Gastrocnemius medialis (tissue), 4 donors: Measurements from ENCODE around the gene NTRK1. TPM values are rescaled to one million over a fixed set of nuclear protein-coding genes. Genes with fewer than 3 reads are reported as not detected.

Experiments
- ATAC-seq, 2 donors: fragments of 150-250 bp; one replicate each; pipeline ENCODE4 v1.9.1; 2016
- DNase-seq, 2 donors: peaks; one replicate each; pipeline ENCODE4 v3.0.0-alpha.2; 2019
- H3K27ac ChIP-seq, 4 donors: fragments of 200-600 bp; sonication (generic); 1 replicate in 1 of 4; 2 replicates in 3 of 4; pipeline ENCODE4 v1.5.1; 2016 to 2018; ENCODE audit warnings: mild to moderate bottlenecking in 2 of 4, moderate library complexity in 1 of 4
- H3K27me3 ChIP-seq, 3 donors: fragments of 200-600 bp; sonication (generic) in 2 of 3; 1 replicate in 1 of 3; 2 replicates in 2 of 3; pipeline versions ENCODE4 v1.5.1 to v1.6.0; 2016 to 2019; ENCODE audit warnings: mild to moderate bottlenecking in 1 of 3, moderate library complexity in 1 of 3
- H3K36me3 ChIP-seq, 2 donors: fragments of 200-600 bp; sonication (generic) in 1 of 2; one replicate each; pipeline ENCODE4 v1.5.1; 2017 to 2018
- H3K4me1 ChIP-seq, 2 donors: fragments of 200-600 bp; sonication (generic) in 1 of 2; one replicate each; pipeline ENCODE4 v1.5.1; 2016 to 2017; ENCODE audit warnings: mild to moderate bottlenecking in 2 of 2
- H3K4me3 ChIP-seq, 4 donors: fragments of 200-600 bp; sonication (generic) in 3 of 4; 1 replicate in 1 of 4; 2 replicates in 3 of 4; pipeline ENCODE4 v1.5.1; 2016 to 2019; ENCODE audit warnings: mild to moderate bottlenecking in 2 of 4
- H3K9me3 ChIP-seq, 3 donors: fragments of 200-600 bp; sonication (generic) in 2 of 3; 1 replicate in 1 of 3; 2 replicates in 2 of 3; pipeline ENCODE4 v1.5.1; 2016 to 2019
- POLR2A ChIP-seq, 2 donors: fragments of 450-650 bp; IDR thresholded peaks; one replicate each; pipeline ENCODE4 v1.6.1; 2017; ENCODE audit warnings: antibody characterized with exemption in 2 of 2, mild to moderate bottlenecking in 2 of 2, moderate library complexity in 2 of 2
- in situ Hi-C, 4 donors: fragments of 200-750 bp; cut with MboI; loops; one replicate each; pipeline versions ENCODE4 v1.15.0 to v1.8.0; 2017; ENCODE audit warnings: low sequenced_read_pairs in 4 of 4
- intact Hi-C: fragments of 100-400 bp; cut with DNase I; formaldehyde crosslinking; loops from one replicate; pipeline ENCODE4 v1.15.1; 2023; ENCODE audit warnings: low total_unique reads
- total RNA-seq, 4 donors: library from RNA; depleted of rRNA; stranded (reverse); fragments of >200 nt; gene quantifications; one replicate each; pipeline versions ENCODE4 v1.1.0 to v1.2.3, GENCODE V29; 2016
- TF ChIP-seq, protein P1 (sequence below), 5 experiments: fragments of 450-650 bp in 3 of 5; fragments of 200-600 bp in 2 of 5; sonication (generic) in 2 of 5; IDR thresholded peaks in 4 of 5; conservative IDR thresholded peaks in 1 of 5; 1 replicate in 4 of 5; 2 replicates in 1 of 5; pipeline ENCODE4 v1.5.1; 2016 to 2019; ENCODE audit warnings: antibody characterized with exemption in 5 of 5, mild to moderate bottlenecking in 3 of 5, moderate library complexity in 3 of 5

Gene NTRK1
- total RNA-seq, 4 donors from 2014 or later = 0.13 to 0.22 TPM; not detected in 2

DNA sequence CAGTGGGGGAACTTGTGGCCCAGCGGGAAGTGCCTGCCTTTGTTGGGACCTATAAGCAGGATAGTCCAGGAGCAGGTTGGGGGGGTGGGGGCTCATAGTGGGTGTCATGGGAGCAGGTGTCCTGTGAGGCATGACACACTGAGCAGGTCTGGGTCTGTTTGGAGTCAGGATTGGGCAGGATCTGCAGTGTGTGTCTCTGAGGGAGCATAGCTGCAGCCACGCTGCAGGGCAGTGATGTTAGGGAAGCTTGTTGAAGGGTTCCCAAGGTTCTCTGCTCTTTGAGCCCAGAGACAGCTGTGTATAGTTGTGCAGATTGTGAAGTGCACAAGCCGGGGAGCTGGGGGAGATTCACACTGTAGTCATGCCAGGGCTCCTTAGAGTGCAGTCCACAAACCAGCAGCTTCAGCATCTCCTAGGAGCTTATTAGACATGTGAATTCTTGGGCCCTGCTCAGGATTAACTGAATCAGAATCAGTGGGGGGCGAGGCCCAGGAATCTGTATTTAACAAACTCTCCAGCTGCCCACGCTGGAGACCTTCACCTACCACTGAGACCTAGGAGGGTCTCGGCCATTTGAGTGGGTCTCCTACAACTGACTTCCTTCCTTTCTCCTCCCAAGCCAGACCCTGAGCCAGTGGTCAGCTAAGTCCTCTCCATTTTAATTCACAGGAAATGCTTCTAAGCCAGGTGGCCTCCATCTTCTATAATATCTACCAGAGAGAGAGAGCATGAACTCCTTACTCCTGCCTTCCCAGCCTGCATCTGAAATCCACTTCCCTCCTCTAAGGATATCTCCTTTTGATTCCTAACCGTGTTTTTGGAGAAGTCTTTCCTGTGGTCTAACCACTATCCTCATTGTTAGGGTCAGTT, 12.8 kb upstream of the NTRK1 start:
- TF ChIP-seq, protein P1, sequence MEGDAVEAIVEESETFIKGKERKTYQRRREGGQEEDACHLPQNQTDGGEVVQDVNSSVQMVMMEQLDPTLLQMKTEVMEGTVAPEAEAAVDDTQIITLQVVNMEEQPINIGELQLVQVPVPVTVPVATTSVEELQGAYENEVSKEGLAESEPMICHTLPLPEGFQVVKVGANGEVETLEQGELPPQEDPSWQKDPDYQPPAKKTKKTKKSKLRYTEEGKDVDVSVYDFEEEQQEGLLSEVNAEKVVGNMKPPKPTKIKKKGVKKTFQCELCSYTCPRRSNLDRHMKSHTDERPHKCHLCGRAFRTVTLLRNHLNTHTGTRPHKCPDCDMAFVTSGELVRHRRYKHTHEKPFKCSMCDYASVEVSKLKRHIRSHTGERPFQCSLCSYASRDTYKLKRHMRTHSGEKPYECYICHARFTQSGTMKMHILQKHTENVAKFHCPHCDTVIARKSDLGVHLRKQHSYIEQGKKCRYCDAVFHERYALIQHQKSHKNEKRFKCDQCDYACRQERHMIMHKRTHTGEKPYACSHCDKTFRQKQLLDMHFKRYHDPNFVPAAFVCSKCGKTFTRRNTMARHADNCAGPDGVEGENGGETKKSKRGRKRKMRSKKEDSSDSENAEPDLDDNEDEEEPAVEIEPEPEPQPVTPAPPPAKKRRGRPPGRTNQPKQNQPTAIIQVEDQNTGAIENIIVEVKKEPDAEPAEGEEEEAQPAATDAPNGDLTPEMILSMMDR (IDR thresholded peaks at IDR 0.05 in 4 of 5, conservative IDR thresholded peaks at IDR 0.05 in 1 of 5) = no peak
- no peak for TF ChIP-seq POLR2A (IDR thresholded peaks at IDR 0.05)
- Histone ChIP-seq H3K4me3 (no peak overlapping the region), H3K27ac (no peak overlapping the region), H3K4me1 (peaks cover 0 to 13% of the 10 kb centered on the region in 2 donors), H3K27me3 (peaks cover 17 to 39% (median 26%) of the 10 kb centered on the region in 3 donors), H3K9me3 (no peaks in the 10 kb centered on the region), H3K36me3 (no peaks in the 10 kb centered on the region)
- DNase-seq (no peak), ATAC-seq (no peak)
- in situ Hi-C loops (no loop called here), intact Hi-C loops (no loop called here)

GRCh38 chr1:156848461-156849150, 12.1 kb upstream of the NTRK1 start:
- in situ Hi-C loops = no loop called here
- Histone ChIP-seq H3K36me3 (no peaks in the 10 kb centered on the region), H3K27ac (no peak overlapping the region), H3K9me3 (no peaks in the 10 kb centered on the region), H3K27me3 (peaks cover 17 to 34% (median 18%) of the 10 kb centered on the region in 3 donors), H3K4me3 (no peak overlapping the region), H3K4me1 (peaks cover 0 to 17% of the 10 kb centered on the region in 2 donors)
- intact Hi-C loops = no loop called here
- ATAC-seq = no peak
- TF ChIP-seq POLR2A (IDR thresholded peaks at IDR 0.05) = no peak
- TF ChIP-seq, protein P1 (IDR thresholded peaks at IDR 0.05 in 4 of 5, conservative IDR thresholded peaks at IDR 0.05 in 1 of 5) = no peak
- no peak for DNase-seq

GRCh38 chr1:156849151-156849496, 11.5 kb upstream of the NTRK1 start:
- intact Hi-C loops (no loop called here), in situ Hi-C loops (no loop called here)
- H3K36me3 ChIP-seq = no peaks in the 10 kb centered on the region
- H3K9me3 ChIP-seq = no peaks in the 10 kb centered on the region
- peaks cover 0 to 17% of the 10 kb centered on the region in 2 donors for H3K4me1 ChIP-seq
- DNase-seq = no peak
- no peak overlapping the region for H3K27ac ChIP-seq
- H3K27me3 ChIP-seq = peaks cover 13 to 29% (median 13%) of the 10 kb centered on the region in 3 donors
- TF ChIP-seq POLR2A (IDR thresholded peaks at IDR 0.05) = no peak
- TF ChIP-seq, protein P1 (IDR thresholded peaks at IDR 0.05 in 4 of 5, conservative IDR thresholded peaks at IDR 0.05 in 1 of 5) = no peak
- ATAC-seq = no peak
- H3K4me3 ChIP-seq = no peak overlapping the region

DNA sequence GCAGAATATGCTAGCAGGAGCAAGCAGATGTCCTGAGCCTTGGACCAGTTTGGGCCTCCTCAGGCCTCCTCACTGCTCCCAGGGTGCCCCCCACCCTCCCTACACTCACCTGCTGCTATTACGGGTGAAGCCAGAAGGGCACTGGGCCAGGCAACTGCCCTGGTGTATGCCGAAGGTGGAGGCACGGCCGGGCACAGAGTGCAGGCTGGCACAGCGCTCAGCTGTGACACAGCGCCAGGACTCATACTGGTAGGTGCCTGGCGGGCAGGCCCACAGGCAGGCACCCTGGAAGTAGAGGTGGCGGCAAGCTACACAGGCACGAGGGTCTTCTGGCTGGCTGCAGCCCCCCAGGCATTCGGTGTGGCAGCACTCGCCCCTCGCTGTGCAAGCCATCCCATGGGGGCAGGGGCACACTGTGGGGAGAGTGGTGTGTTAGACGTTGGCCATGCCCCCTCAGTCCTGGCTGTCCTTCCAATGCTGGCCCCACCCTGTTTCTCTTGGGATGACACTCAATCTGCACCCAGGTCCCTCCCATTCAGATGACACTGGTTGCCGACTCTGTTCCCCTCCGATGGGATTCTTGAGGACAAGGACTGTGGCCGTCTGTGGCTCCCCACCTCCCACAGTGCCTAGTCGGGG, 8.8 kb upstream of the NTRK1 start:
- TF ChIP-seq POLR2A (IDR thresholded peaks at IDR 0.05) = no peak
- TF ChIP-seq, protein P1 (IDR thresholded peaks at IDR 0.05 in 4 of 5, conservative IDR thresholded peaks at IDR 0.05 in 1 of 5) = no peak
- Histone ChIP-seq H3K4me1 (peaks cover 0 to 17% of the 10 kb centered on the region in 2 donors), H3K4me3 (no peak overlapping the region), H3K27ac (peak overlapping the region; percentile 7 to 55 (median 22)), H3K9me3 (no peaks in the 10 kb centered on the region), H3K36me3 (no peaks in the 10 kb centered on the region), H3K27me3 (peaks cover 0 to 8% (median 0%) of the 10 kb centered on the region in 3 donors)
- in situ Hi-C loops = loop anchor here in 2 of 4 donors (25.0 kb wide), 2 partner anchors 140 to 165 kb away; partner anchors contain the start of genes CRABP2 (in 1 of the 2) and NES (in 1 of the 2)
- ATAC-seq (peak in 1 of 2 donors; percentile 32), DNase-seq (no peak)
- intact Hi-C loops = no loop called here
